ENCODE data around the gene HSPA14. TPM values are rescaled to one million over a fixed set of nuclear protein-coding genes. Genes with fewer than 3 reads are reported as not detected.

Gene HSPA14
- total RNA-seq, 1 experiment from 2014 or later = 17.5 TPM

- intact Hi-C loops (cut with micrococcal nuclease) = no loop called here
- H3K9ac ChIP-seq (ENCODE audit: low read length) = no peak overlapping the region
- H3K36me3 ChIP-seq (ENCODE audit: low read depth, low read length) = peaks cover 14% of the 10 kb centered on the region; the same call in 1 of the 2 replicates
- peaks cover 32% of the 10 kb centered on the region for H3K79me2 ChIP-seq (ENCODE audit: low read length)
- BruUV-seq (replicated peaks) = no TSS peak
- ATAC-seq (no peak), DNase-seq (no peak)
- H3K27me3 ChIP-seq (ENCODE audit: low read length) = no peaks in the 10 kb centered on the region
- H3K9me2 ChIP-seq (replicated peaks; ENCODE audit: low read length) = no peaks in the 10 kb centered on the region
- H3F3A ChIP-seq (ENCODE audit: low read length, unreplicated experiment) = no peaks in the 10 kb centered on the region
- H2AFZ ChIP-seq (ENCODE audit: low read length) = no peak overlapping the region
- POLR2A ChIA-PET (ENCODE audit: unreplicated experiment) = no interaction called here
- TF ChIP-seq EZH2phosphoT487 (IDR thresholded peaks at IDR 0.05; ENCODE audit: borderline replicate concordance, low read length) (no peak), CTCF (conservative IDR thresholded peaks at IDR 0.05; ENCODE audit: low read depth, low read length) (no peak), EZH2 (IDR thresholded peaks at IDR 0.05; ENCODE audit: low read length, unreplicated experiment) (no peak)
- H3K27ac ChIP-seq (ENCODE audit: low read length) = no peak overlapping the region
- peaks cover 3% of the 10 kb centered on the region; the same call in 1 of the 2 replicates for H4K20me1 ChIP-seq (ENCODE audit: low read length)
- peaks cover 6% of the 10 kb centered on the region; the same call in 1 of the 2 replicates for H3K4me1 ChIP-seq (ENCODE audit: insufficient read depth, low read length)
- no peaks in the 10 kb centered on the region for H3K9me3 ChIP-seq (ENCODE audit: low read length)
- no peak overlapping the region for H3K4me2 ChIP-seq (ENCODE audit: low read length)
- no peak overlapping the region for H3K4me3 ChIP-seq (ENCODE audit: low read length)
- CTCF ChIA-PET = no interaction called here
These were observed 2.1 kb downstream of the HSPA14 start for GRCh38 chr10:14840178-14840577.

- Histone ChIP-seq H3F3A (ENCODE audit: low read length, unreplicated experiment) (no peaks in the 10 kb centered on the region), H3K4me1 (ENCODE audit: insufficient read depth, low read length) (no peaks in the 10 kb centered on the region), H3K4me3 (ENCODE audit: low read length) (no peak overlapping the region), H3K9ac (ENCODE audit: low read length) (no peak overlapping the region), H3K79me2 (ENCODE audit: low read length) (peaks cover 29% of the 10 kb centered on the region), H3K4me2 (ENCODE audit: low read length) (no peak overlapping the region), H4K20me1 (ENCODE audit: low read length) (peaks cover 3% of the 10 kb centered on the region; the same call in 1 of the 2 replicates), H3K9me3 (ENCODE audit: low read length) (no peaks in the 10 kb centered on the region), H3K9me2 (replicated peaks; ENCODE audit: low read length) (no peaks in the 10 kb centered on the region), H2AFZ (ENCODE audit: low read length) (no peak overlapping the region), H3K36me3 (ENCODE audit: low read depth, low read length) (peaks cover 14% of the 10 kb centered on the region; the same call in 1 of the 2 replicates), H3K27me3 (ENCODE audit: low read length) (no peaks in the 10 kb centered on the region), H3K27ac (ENCODE audit: low read length) (no peak overlapping the region)
- intact Hi-C loops (cut with micrococcal nuclease) = no loop called here
- ATAC-seq = no peak
- TF ChIP-seq EZH2phosphoT487 (IDR thresholded peaks at IDR 0.05; ENCODE audit: borderline replicate concordance, low read length) (no peak), EZH2 (IDR thresholded peaks at IDR 0.05; ENCODE audit: low read length, unreplicated experiment) (no peak), CTCF (conservative IDR thresholded peaks at IDR 0.05; ENCODE audit: low read depth, low read length) (no peak)
- ChIA-PET POLR2A (ENCODE audit: unreplicated experiment) (no interaction called here), CTCF (no interaction called here)
- no TSS peak for BruUV-seq (replicated peaks)
- DNase-seq = no peak
These were observed 5.4 kb downstream of the HSPA14 start for GRCh38 chr10:14843327-14843988.

- no peaks in the 10 kb centered on the region for H3K27me3 ChIP-seq (ENCODE audit: low read length)
- intact Hi-C loops (cut with micrococcal nuclease) = no loop called here
- H3K9me2 ChIP-seq (replicated peaks; ENCODE audit: low read length) = no peaks in the 10 kb centered on the region
- CTCF ChIA-PET = no interaction called here
- no peak overlapping the region for H3K4me3 ChIP-seq (ENCODE audit: low read length)
- H3K4me1 ChIP-seq (ENCODE audit: insufficient read depth, low read length) = no peaks in the 10 kb centered on the region
- H3K4me2 ChIP-seq (ENCODE audit: low read length) = no peak overlapping the region
- peaks cover 14% of the 10 kb centered on the region for H3K79me2 ChIP-seq (ENCODE audit: low read length)
- peaks cover 18% of the 10 kb centered on the region; the same call in 1 of the 2 replicates for H3K36me3 ChIP-seq (ENCODE audit: low read depth, low read length)
- ATAC-seq (no peak), DNase-seq (no peak)
- TF ChIP-seq CTCF (conservative IDR thresholded peaks at IDR 0.05; ENCODE audit: low read depth, low read length) (no peak), EZH2 (IDR thresholded peaks at IDR 0.05; ENCODE audit: low read length, unreplicated experiment) (no peak), EZH2phosphoT487 (IDR thresholded peaks at IDR 0.05; ENCODE audit: borderline replicate concordance, low read length) (no peak)
- no peak overlapping the region for H2AFZ ChIP-seq (ENCODE audit: low read length)
- no peaks in the 10 kb centered on the region for H3F3A ChIP-seq (ENCODE audit: low read length, unreplicated experiment)
- H4K20me1 ChIP-seq (ENCODE audit: low read length) = no peaks in the 10 kb centered on the region
- H3K27ac ChIP-seq (ENCODE audit: low read length) = no peak overlapping the region
- no peak overlapping the region for H3K9ac ChIP-seq (ENCODE audit: low read length)
- H3K9me3 ChIP-seq (ENCODE audit: low read length) = no peaks in the 10 kb centered on the region
- no TSS peak for BruUV-seq (replicated peaks)
- POLR2A ChIA-PET (ENCODE audit: unreplicated experiment) = no interaction called here
These were observed 6.8 kb downstream of the HSPA14 start for GRCh38 chr10:14844948-14845347.
